GM19372 (cell line): ENCODE measurements around the gene MAGI2.

Experiments
- ATAC-seq: cut with Tn5 transposase; IDR thresholded peaks from one replicate; pipeline ENCODE4 v1.9.1; 2021; ENCODE audit warnings: mild to moderate bottlenecking, low read depth, moderate library complexity; ENCODE audit not compliant: unreplicated experiment

Gene MAGI2

DNA sequence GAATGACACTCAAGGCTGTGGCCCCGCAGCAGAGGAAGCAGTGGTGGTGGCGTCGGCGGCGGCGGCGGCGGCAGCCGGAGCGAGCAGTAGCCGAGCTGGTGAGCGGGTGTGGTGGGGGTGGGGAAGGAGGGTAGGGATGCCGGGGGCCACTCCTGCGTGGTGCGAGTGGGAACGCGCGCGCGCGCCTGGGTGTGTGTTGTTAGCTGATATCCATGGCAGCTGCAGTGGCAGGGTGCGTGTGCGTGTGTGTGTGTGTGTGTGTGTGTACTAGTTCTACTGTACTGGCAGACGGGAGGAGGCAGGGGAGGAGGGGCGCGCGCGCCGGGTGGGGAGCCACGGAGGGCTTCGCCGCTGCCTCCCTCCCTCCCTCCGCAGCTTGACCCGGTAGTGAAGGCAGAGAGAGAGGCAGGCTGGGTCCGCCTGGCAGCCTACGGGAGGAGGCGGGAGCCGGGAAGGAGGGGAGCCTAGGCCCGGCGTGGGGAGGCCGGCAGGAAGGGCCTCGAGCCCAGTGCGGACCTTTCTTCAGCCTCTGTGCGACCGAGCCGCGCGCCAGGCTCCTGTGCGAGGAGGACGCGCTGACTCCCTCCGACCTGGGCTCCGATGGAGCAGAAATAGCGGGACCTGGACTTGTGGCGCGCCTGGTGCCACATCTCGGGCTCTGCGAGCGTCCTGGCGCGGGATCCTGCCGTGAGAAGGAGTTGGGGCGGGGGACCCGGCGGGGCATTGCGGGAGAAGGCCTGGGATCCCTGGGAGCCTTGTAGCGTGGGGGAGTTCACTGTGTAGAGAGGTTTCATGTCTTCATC is at the start of gene MAGI2:
Gene MAGI2, minus strand, starts transcription at position 110 of the 803 bp plus-strand sequence. CDS start 347 bp downstream, outside the sequence.
- ATAC-seq = no peak

DNA sequence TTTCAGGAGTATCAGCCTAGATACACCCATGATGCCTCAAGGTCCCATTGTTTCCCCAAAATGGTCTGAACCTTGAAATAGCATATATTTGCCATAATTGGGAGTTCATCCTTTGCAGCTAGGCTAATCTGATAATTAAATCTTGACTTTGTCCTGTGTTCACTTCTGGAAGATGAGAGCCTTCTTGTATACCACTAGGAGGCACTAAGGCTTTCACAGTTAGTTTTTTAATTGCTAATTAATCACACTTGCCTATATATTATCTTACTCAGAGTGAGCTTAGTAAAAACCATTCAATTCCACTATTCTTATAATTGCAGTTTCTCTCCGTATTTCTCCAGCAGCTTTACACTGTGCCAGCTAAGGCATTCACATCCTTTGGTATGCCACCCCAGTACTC is 48.7 kb upstream of the MAGI2 start:
- ATAC-seq = no peak

DNA sequence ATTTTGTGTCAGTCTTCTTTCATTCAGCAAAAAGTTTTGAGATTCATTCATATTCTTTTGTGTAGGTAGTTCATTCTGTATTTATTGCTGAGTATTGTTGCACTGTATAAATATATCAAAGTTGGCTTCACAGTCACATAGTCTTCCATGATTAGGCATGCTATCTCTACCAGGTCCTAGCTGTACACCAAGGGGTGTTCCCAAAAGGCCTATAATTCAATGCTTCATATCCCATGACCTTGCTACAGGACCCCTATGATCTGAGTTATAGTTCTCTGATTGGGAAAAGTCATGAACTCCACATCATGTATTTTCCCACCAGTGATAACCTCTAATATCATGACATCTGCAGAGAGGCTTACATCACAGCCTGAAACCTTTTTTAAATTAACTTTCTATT is 47.3 kb upstream of the MAGI2 start:
- ATAC-seq = no peak

DNA sequence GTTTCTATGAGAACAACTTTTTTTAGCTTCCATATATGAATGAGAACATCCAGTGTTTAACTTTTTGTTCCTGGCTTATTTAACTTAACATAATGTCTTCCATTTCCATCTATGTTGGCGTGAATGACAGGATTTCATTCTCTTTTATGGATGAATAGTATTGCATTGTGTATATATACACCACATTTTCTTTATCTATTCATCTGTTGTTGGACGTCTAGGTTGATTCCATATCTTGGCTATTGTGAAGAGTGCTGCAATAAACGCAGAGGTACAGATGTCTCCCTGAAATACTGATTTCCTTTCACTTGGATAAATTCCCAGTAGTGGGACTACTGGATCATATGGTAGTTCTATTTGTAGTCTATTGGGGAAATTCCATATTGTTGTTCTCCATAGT is 44.3 kb upstream of the MAGI2 start:
- no peak for ATAC-seq

DNA sequence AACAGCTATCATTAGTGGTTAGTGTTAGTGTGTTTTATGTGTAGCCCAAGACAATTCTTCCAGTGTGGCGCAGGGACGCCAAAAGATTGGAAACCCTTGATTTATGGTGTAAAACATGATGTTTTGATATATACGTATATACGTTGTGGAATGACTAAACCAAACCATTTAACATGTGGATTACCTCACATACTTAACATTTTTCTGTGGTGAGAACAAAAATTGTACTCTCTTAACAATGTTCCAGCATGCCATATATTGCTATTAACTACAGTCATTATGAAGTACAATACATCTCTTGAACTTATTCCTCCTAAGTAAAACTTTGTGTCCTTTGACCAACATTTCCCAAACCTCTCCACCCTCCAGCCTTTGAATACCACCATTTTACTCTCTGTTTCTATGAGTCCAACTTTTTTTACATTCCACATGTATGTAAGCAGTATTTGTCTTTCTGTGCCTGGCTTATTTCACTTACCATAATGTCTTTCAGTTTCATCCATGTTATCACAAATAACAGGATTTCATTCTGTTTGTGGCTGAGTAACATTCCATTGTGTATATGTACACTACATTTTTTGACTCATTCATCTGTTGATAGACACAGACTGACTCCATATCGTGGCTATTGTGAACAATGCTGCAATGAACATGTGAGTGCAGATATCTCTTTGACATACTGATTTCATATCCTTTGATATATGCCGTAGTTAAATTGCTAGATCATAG is 42.2 kb upstream of the MAGI2 start:
- ATAC-seq = no peak

DNA sequence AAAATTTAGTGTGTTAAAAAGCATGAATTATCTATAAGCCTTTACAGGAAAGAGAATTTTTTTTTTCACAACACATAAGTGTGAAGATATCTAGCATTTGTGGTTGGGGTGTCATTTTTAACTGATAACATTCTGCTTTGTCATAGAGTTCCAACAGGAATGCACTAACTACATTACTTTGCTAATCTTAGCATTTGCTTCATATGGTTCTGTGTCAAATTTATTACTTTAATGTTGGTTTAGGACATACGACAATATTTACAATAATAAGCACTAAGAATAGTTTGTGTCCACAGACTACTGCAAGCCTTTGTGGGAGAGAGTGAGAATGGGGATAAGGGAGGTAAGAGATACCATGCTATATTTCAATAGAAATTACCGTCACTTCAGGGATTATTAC is 40.6 kb upstream of the MAGI2 start:
- ATAC-seq = no peak

DNA sequence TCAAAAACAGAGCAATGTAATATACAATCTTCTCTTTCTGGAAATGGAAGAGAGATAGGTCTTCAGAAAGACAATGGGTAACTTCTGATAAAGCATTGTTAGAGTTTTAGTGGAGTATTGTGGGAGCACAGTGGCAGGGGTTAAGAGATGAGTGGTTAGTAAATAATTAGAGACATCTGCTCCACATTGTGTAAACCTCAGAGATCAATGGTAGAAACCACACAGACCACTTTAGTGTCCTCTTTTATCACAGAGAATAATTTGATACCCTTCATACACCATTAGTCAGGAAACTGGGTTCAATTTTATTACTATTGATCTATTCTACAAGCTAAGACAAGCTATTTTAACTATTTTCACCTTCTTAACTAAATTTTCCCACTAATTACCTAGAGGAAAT is 35.9 kb upstream of the MAGI2 start:
- ATAC-seq = no peak

- ATAC-seq = no peak
These were observed 24.9 kb upstream of the MAGI2 start for GRCh38 chr7:79478386-79478785.

GRCh38 chr7:79475455-79475854 is 22.0 kb upstream of the MAGI2 start:
- ATAC-seq = no peak

DNA sequence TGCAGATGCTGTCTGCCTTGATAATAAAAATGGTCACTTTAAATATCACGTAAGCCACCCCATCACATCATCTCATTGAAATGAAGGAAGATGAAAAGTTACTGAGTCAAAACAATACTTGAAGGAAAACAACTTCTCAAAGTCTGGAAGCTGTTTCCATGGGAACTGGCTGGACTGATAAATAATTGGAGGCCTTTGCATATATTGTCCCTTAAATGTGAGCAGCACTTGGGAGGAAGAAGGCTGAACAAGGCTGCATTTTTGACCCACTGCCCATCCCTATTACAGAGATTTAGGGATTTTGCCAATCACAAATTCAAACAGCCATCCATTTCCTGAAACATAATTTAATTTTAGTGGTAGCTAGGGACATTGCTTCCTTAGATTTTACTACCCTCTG is 18.2 kb upstream of the MAGI2 start:
- ATAC-seq = no peak

- ATAC-seq = no peak
These were observed 17.8 kb upstream of the MAGI2 start for GRCh38 chr7:79471283-79471682.

DNA sequence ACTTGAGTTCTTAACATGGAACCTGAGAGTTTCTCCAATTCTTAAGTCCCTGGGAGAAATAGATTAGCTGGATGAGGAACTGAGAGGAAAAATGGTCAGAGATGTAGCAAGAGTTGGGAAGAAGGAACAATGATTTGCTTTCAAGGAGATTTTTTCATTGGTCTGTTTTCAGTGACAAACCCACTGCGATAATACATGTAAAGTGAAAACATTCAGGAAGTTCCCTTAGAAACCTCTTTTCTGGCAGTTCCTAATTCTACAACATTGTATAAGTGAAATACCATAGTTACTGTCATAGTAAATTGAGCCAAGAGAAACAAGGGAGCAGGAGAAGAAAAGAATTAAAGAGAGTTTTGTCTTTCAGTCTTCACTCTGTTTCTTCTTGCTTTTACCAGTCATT is 12.1 kb upstream of the MAGI2 start:
- ATAC-seq = no peak

DNA sequence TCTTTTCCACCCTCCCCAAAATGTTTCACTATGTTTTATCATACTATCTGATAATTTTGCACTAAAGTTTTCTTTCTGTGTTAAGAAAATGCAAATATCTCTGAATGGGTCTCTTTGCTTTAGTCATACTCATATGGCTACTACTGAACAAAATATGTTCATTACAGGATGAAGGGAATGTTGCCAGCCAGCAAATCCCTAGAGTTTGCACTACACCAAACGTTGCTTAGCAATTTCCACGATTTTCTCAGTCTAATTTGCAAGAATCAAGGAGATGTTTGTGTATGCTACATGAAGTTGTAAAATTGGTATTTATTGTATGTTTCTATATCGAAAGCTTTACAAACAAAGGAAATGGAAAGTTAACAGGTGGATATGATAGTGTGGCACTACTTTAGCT is 10.6 kb upstream of the MAGI2 start:
- no peak for ATAC-seq

DNA sequence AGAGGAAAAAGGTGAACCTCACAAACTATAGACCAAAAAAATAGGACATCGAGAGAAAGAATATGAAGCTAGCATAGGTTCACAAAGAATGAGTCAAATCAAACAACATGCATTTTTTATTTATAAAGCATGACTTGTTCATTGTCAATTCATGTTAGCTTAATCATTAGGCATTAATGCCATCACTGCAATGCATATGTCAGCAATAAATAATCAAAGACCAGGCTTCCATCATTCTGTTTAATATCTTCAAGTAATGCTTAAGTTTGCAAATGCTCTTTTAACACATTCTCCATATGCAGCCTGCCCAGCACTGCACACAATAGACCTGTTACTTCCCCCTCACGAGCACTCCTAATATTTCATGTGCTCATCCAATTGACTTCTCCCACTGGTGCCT is 8.9 kb upstream of the MAGI2 start:
- ATAC-seq = no peak

- ATAC-seq = no peak
These were observed 8.2 kb upstream of the MAGI2 start for GRCh38 chr7:79461660-79462059.

DNA sequence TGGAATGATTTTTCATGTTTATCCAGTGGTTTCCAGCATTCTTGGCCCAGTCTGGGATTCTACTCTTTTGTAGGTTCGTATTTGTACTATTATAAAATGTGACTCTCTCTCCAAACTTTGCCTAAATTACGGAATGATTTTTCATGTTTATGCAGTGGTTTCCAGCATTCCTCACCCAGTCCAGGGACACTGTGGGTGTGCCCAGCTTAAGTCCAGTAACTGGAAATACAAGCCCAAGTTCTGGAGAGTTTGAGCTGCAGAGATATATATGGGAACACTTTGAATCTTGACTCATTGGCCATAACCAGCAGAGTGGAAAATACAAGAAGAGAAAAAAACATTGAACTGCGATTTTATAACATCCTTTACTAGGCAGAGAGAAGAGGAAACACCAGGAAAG is 5.9 kb upstream of the MAGI2 start:
- no peak for ATAC-seq

DNA sequence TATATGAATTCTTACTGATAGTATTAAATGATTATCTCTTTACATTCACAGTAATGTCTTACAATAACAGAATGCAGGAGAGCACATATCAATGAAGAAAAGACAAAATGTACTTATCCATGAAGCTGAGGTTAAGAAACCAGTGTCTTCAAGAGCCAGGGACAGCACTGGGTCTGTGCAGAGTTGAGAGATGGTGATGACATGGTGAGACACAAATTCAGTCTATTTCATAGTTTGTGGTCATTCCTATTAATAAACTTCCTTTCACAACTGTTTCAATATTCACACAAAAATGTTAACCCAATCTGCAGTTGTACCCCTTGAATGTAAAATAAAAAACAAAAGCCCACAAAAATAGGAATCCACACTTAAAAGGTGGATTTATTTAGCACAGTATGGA is 5.3 kb upstream of the MAGI2 start:
- no peak for ATAC-seq

DNA sequence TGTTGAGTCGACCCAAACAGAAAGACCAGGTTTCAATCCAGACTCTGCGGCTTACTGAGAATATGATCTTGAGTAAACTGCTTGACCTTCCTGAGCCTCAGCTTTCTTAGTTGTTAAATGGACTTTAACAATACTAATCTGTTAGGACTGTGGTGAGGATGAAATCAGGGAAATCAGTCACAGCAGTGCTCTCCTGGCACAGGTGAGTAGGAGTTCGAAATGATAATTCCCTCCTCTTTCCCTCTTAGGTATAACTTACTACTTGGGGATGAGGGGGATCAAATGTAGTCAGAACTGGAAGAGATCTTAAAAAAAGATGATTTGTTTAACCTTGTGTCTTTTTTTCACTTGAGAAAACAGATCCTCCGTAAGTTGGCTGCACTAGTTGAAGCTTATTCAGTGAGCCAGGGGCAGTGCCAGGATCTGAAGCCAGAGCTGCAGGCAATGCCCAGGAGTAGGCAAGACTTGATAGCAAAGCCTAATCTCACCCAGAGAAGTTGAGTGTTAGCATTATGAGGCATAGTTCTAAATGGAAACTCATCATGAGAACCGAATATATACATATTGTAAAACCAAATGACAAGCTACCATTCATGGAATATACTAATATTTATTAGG is 1.8 kb upstream of the MAGI2 start:
- ATAC-seq = no peak

GRCh38 chr7:79454361-79454960 is 994 bp upstream of the MAGI2 start:
- no peak for ATAC-seq

DNA sequence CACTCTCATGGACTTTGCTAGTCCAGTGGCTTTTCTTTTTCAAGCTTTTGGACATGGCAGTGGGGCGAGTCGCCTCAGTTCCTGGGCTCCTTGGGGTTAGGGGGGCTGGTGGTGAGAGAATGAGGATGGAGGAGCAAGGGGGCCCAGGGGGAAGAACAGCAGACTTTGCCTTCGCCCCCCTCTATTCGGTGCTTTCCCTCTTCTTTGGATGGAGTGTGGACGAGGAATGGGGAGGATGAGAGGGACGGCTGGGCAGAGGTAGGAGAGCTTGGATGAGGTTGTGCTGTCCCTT is 255 bp downstream of the MAGI2 start:
- ATAC-seq = no peak

- ATAC-seq = no peak
These were observed 787 bp downstream of the MAGI2 start for GRCh38 chr7:79452495-79453265.
